Measurements from ENCODE around the gene SGSM2.

The SGSM2 gene

GRCh38 chr17:2383628-2384167 is 46.4 kb downstream of the SGSM2 start:
- in situ Hi-C loops (cut with HindIII; ENCODE audit: low sequenced_read_pairs): no loop called here
- no peak for TF ChIP-seq CTCF (IDR thresholded peaks at IDR 0.05; ENCODE audit: low read depth, low read length, missing control alignments)
- no peak for DNase-seq (ENCODE audit: low read depth)
- H3K4me3 ChIP-seq (ENCODE audit: low read depth, low read length): no peak overlapping the region

GRCh38 chr17:2384439-2385127 is 47.3 kb downstream of the SGSM2 start:
- no peak overlapping the region for H3K4me3 ChIP-seq (ENCODE audit: low read depth, low read length)
- TF ChIP-seq CTCF (IDR thresholded peaks at IDR 0.05; ENCODE audit: low read depth, low read length, missing control alignments): no peak
- in situ Hi-C loops (cut with HindIII; ENCODE audit: low sequenced_read_pairs): no loop called here
- DNase-seq (ENCODE audit: low read depth): no peak

DNA sequence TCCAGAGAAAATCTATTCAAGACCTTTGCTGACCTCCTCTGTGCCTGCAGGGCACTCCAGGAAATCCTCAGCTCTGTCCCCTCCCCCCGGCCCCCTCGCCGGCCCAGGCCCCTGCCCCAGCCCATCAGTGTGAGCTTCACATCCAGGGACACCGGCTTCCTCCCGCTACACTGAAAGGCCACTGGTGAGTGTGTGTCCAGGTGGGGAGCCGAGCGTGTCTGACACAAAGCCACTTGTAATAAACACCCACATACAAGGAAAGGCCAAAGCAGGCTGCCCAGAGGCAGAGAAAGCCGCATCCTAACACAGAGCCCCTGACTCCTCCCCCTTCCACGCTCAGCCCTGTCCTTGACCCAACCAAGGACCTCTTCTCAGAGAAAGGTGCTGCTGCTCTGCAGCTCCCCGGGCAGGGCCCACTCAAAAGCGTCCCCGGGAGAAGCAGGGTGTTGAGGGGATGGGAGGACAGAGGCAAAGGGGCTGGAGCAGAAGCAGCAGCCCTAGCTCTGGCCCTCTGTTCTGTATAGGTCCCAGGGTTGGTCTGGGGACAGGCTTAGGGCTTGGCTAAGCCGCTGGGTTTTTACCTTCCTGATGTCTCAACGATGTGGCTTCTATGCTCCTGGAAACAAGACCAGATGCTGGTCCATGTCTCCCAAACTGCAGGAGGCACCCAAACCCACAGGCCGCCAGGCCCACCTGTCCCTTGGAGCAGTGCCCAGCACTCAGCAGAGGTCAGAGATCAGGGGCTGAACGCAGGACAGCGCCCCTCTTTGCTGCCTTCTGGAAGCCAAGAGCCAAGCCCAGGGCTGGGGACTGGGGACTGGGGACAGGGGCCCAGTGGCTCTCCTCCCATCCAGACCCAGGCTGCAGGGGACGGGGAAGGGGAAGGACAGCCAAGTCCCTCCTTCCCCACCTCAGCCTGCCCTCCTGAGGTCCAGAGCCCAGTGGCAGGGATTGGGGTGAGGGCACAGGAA is 48.2 kb downstream of the SGSM2 start:
- TF ChIP-seq CTCF (IDR thresholded peaks at IDR 0.05; ENCODE audit: low read depth, low read length, missing control alignments): no peak
- in situ Hi-C loops (cut with HindIII; ENCODE audit: low sequenced_read_pairs): no loop called here
- no peak overlapping the region for H3K4me3 ChIP-seq (ENCODE audit: low read depth, low read length)
- DNase-seq (ENCODE audit: low read depth): no peak

- in situ Hi-C loops (cut with HindIII; ENCODE audit: low sequenced_read_pairs): no loop called here
- no peak overlapping the region for H3K4me3 ChIP-seq (ENCODE audit: low read depth, low read length)
- TF ChIP-seq CTCF (IDR thresholded peaks at IDR 0.05; ENCODE audit: low read depth, low read length, missing control alignments): no peak
- DNase-seq (ENCODE audit: low read depth): no peak
Observed at GRCh38 chr17:2386400-2387085, 49.2 kb downstream of the SGSM2 start.

DNA sequence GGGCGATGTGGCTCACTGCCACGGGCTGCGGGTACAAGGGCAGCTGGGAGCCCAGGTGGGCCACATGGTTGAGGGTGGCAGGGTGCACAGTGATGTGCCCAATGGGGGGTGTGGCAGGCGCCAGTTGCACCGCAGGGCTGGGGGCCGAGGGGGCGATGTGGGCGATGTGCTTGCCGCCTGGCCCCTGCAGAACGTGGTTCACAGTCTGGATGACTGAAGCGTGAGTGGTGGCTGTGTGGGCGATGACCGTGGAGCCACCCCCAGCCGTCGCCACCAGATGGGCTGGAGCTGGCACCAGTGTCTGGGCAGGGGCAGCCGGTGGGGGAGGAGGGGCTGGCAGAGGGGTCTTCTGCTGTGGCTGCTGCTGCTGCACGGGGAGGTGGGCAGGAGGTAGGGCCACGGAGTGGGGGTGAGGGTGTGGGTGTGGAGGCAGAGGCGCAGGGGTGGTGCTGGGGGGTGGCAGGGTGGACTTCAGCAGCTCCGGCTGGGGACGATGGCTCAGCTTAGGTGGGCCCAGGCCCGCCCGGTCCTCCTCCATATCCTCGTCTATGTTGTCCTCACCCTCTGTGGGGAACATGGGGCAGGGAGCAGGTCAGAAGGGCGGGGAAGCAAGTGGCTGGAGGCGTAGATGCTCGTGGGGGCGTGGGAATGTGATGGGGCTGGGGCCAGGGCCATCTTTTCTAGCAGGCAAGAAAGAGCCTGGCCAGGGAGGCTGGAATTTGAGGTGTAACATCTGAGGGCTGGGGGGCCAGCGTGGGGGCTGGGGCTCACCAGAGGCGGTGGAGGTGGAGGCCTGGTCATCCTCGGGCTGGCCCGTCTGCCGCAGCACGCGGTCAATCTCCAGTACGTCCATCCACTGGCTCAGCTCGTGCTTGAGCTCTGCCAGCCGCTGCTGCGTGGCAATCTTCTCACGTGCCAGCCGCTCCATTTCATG is 50.1 kb downstream of the SGSM2 start:
- TF ChIP-seq CTCF (IDR thresholded peaks at IDR 0.05; ENCODE audit: low read depth, low read length, missing control alignments): no peak
- H3K4me3 ChIP-seq (ENCODE audit: low read depth, low read length): no peak overlapping the region
- in situ Hi-C loops (cut with HindIII; ENCODE audit: low sequenced_read_pairs): no loop called here
- no peak for DNase-seq (ENCODE audit: low read depth)
